ENCODE measurements around the gene USP15.

GRCh38 chr12:62301799-62302133 is 41.6 kb downstream of the USP15 start:
- TF ChIP-seq EZH2 (IDR thresholded peaks at IDR 0.05; ENCODE audit: low read length), result no peak
- TF ChIP-seq CTCF (optimal IDR thresholded peaks at IDR 0.05 in 1 of 3, IDR thresholded peaks at IDR 0.05 in 1 of 3, conservative IDR thresholded peaks at IDR 0.05 in 1 of 3; ENCODE audit: extremely low read depth in 1 of 3, insufficient read depth in 2 of 3, low read length in 3 of 3), result no peak
